22Rv1 (cell line): ENCODE measurements around the gene TGFBI.

Experiments used
- H3K27ac ChIP-seq: fragments of 450-650 bp; 2 replicates; pipeline ENCODE4 v1.5.1; 2017
- ZFX ChIP-seq: fragments of 450-650 bp; IDR thresholded peaks from 2 replicates; pipeline ENCODE4 v1.6.1; 2017; ENCODE audit warnings: antibody characterized with exemption, borderline replicate concordance
- TF ChIP-seq, protein P1 (sequence below): fragments of 450-650 bp; IDR thresholded peaks from 2 replicates; pipeline ENCODE4 v1.5.1; 2017; ENCODE audit warnings: mild to moderate bottlenecking

The TGFBI gene

GRCh38 chr5:136098176-136098575 lies 69.4 kb downstream of the TGFBI start:
- no peak overlapping the region for H3K27ac ChIP-seq
- TF ChIP-seq, protein P1, sequence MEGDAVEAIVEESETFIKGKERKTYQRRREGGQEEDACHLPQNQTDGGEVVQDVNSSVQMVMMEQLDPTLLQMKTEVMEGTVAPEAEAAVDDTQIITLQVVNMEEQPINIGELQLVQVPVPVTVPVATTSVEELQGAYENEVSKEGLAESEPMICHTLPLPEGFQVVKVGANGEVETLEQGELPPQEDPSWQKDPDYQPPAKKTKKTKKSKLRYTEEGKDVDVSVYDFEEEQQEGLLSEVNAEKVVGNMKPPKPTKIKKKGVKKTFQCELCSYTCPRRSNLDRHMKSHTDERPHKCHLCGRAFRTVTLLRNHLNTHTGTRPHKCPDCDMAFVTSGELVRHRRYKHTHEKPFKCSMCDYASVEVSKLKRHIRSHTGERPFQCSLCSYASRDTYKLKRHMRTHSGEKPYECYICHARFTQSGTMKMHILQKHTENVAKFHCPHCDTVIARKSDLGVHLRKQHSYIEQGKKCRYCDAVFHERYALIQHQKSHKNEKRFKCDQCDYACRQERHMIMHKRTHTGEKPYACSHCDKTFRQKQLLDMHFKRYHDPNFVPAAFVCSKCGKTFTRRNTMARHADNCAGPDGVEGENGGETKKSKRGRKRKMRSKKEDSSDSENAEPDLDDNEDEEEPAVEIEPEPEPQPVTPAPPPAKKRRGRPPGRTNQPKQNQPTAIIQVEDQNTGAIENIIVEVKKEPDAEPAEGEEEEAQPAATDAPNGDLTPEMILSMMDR, result no peak
- no peak for TF ChIP-seq ZFX

GRCh38 chr5:136099870-136100269 lies 71.1 kb downstream of the TGFBI start:
- H3K27ac ChIP-seq, result no peak overlapping the region

GRCh38 chr5:136101884-136102283 lies 73.1 kb downstream of the TGFBI start:
- no peak overlapping the region for H3K27ac ChIP-seq
- TF ChIP-seq, protein P1, result no peak

More at GRCh38 chr5:136099870-136100269, 71.1 kb downstream of the TGFBI start:
- TF ChIP-seq, protein P1, result no peak
- TF ChIP-seq ZFX, result no peak

DNA sequence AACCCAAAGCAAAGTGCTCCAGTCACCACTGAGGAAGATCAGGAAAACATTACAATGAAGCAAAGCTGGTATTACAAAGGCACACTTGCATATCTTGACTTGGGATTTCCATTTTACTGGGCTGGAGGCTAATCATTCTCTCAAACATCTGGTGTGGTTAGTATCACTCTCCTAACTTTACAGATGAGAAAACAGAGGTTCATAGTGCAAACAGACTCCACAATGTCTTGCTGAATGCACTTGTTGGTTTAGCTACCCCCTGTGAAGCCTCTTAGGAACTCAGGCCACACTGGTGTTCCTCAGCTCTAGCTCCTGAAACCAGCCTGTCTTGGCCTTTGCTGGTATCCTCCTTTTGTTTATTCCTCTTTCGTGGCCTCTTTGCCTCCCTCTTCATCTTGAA lies 74.3 kb downstream of the TGFBI start:
- TF ChIP-seq, protein P1, result no peak
- no peak for TF ChIP-seq ZFX
- H3K27ac ChIP-seq, result no peak overlapping the region

DNA sequence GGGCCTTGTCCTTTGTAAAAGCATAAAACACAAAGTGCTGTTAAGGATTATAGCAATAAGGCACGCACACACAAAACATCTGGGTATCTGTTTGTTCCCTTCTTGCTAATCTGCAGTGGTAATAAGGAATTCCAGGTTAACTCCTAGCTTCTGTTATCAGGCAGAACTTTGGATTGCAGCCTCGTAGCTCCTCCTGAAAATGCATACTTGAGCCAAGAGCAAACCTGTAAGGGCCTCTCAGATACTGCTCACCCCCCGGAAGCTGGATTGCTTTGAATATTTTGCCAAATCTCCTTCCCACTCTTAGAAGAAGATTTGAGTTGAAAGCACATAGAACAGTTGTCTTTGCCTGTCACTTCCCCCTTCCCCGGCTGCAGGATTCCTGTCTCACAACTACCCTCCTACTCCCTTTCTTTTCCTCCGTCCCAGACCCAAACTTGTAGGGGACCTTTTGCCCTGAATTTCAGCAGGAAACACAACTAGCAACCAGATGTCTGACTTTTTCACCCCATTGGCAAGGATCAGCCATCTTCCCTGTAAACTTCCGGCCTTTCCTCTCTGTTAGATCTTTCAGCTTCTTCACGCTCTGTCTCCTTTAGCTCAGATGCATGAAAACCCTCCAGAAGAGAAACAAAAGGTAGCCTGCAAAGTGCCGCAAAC lies 75.6 kb downstream of the TGFBI start:
- no peak for TF ChIP-seq ZFX
- TF ChIP-seq, protein P1, result no peak
- H3K27ac ChIP-seq, result no peak overlapping the region

DNA sequence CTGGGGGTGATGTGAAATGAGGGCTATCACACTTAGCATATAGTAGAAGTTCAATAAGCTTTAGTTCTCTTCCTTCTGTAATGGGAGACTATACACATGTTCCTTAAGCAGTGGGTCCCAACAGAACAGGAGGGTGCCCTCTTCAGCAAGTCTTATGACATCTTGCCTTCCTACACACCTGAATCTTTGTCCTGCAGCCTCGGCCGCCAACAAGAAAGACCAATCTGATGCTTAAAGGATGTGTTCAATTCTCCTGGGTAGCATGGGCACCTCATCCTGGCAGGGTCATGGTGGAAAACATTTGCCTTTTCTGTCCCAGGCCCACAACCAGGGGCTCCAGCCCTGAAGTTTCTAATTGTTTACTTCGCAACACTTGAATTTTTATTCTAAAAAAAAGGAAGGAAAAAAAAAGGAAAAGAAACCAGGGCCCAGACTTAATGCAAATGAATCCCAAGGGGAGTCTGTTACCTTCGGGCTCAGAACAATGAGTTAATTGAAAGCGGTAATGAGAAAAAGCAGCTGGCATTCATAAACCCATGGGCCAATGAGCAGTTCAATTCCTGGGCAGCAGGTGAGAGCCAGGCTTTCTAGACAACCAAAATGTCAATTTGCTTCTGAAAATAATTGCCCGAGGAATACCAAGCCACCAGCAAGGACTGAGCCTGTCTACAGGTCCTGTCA lies 77.7 kb downstream of the TGFBI start:
- TF ChIP-seq, protein P1, result no peak
- TF ChIP-seq ZFX, result no peak
- H3K27ac ChIP-seq, result no peak overlapping the region

DNA sequence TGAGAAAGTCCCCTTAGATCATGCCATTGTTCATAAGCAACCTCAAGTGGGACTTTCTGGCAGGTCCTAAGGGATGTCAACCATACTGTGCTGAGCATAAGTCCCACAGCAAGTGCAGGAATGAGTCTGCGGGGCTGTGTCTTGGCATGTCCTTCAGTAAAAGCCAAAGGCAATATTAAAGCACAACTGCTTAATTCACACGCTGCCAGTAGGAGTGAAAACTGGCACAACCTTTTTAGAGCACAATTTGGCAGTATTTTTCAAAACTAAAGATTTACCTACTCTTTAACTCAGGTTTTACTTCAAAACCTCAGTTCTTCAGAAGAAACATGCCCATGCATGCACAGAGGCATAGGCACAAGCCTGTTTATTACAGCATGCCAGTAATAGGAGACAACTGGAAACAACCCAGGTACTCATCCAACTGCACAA lies 79.4 kb downstream of the TGFBI start:
- no peak overlapping the region for H3K27ac ChIP-seq
- TF ChIP-seq, protein P1, result no peak
- no peak for TF ChIP-seq ZFX
